DMS53 treated with DMSO at 0.1 percent for 48 hours (cell line): Measurements from ENCODE around the gene HS3ST4.

ENCODE experiments used
- DNase-seq: peaks from one replicate; lab custom pipeline; 2025; ENCODE audit not compliant: unreplicated experiment; lab: John Stamatoyannopoulos, UW

Gene HS3ST4

DNA sequence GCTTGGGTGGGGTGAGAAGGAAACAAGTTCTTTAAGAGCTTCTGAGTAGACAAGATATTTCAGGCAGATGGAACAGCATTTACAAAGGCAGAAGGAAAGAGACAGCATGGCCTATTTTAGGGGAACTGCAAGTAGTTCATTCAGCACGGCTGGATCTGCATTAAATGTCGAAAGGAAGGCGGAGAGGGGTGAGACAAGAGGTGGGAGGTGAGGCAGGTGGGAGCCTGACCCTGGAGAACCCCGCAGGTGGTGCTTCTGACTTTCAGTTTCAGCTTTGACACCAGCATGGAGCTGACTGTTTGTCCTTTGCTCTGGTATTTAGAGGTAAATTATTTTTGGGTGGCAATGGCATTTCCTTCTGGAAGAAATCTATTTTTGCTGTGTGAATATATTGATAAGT, 194.8 kb downstream of the HS3ST4 start:
- no peak for DNase-seq

DNA sequence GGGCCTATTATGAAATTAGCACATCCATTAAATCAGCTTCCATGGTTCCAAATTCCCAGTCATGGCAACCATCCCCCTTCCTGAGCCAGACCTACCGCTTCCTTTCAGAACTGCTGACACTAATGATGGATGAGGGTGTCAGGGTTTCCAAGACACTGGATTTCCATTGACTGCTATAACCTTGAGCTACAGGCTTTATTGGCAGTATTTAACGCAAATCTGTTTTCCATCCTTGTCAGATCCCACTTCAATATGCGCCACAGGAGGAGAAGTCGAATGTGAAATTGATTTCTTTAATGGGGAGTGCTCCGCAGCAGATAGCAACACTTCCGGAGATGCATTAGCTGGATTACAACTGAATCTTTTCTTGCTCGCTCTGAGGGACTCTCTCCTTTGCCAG, 197.1 kb downstream of the HS3ST4 start:
- no peak for DNase-seq

DNA sequence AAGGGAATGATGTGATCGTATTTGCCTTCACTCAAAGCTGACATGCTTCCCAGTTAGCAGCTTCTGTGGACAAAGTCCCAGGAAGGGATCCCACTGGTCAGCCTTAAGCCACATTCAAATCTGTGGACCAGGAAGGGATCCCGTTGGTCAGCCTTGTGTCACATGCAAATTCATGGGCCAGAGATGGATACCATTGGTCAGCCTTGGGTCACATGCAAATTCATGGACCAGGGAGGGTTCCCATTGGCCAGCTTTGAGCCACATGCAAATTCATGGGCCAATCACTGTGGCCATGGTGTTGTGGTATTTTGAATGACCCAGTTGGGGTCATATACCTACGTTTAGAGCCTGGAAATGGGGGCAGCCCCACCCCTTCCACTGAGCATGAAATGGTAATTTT, 201.6 kb downstream of the HS3ST4 start:
- DNase-seq = no peak

DNA sequence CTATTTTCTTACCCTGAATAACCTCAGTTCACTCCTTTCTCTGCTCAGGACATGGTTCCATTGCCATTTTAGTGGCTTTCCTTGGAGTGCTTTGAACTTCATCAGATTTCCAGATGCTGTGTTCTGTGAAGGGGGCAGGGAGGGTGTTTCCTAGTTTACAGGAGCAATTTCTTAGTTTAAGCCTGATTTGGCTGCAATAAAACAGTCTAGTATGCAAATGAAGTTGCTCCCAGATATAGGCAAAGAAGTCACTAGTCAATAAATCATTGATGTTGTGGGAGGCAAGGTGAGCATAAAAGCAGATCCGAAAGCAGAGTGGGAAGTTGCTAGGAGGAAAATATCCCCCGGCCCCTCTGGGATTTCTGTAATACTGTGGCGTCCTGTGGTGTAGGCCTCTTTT, 202.3 kb downstream of the HS3ST4 start:
- no peak for DNase-seq

DNA sequence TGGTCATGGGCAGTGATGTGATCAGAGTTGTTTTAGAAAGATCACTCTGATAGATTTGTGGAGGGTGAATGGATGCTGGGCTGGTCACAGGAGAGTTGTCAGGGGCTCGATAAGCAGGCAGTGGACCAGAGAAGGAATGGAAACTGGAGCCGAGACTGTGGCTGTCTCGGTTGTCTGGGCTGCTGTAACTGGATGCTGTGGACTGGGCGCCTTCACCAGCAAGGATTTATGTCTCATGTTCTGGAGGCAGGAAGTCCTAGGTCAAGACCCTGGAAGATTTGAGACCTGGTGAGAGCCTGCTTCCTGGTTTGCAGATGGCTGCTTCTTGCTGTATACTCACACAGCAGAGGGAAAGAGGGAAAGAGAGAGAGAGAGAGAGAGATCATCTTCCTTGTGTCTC, 203.6 kb downstream of the HS3ST4 start:
- no peak for DNase-seq

DNA sequence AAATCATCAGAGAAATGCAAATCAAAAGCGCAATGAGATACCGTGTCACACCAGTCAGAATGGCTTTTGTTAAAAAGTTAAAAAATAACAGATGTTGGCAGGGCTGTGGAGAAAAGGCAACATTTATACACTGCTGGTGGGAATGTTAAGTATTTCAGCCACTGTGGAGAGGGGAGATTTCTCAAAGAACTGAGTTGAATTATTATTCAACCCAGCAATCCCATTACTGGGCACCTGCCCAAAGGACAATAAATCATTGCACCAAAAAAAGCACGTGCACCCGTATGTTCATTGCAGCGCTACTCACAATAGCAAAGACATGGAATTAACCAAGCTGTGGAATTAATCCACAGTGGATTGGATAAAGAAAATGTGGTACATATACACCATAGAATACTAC, 204.7 kb downstream of the HS3ST4 start:
- DNase-seq = no peak

DNA sequence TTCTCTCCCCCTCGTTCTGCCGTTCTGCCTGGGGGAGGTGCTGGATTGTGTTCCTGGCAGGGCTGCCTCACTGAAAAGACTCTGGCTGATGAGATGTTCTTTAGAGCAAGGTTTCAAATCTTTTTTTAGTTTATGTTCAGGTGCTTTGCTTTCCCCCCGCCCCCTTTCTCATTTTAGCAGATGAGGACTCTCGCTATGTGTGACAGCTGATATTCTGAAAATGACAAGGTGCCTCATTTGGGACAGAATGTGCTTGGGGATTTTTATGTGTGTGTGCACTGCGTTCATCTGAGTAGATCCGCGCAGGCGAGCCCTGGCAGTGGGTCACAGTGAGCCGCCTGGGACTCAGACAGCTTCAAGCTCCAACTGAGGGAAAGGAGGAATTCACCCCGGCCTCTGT, 205.9 kb downstream of the HS3ST4 start:
- no peak for DNase-seq

DNA sequence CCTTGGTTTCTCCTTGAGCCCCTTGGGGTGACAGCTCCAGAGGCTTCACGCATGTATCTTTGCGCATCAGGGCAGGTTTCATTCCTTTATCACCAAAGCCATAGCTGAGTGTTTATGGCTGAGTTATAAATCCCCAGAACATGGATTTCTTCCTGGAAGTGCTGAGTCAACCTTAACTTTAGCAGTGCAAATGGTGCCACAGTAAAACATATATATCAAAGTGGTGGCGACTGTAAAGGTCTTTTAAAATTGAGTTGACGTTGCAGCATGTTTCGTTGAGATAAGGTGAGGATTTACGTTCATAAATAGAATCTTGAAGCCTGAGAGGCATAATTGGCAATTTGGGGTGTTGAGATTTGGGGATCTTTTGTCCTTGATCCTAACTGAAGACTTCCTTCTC, 214.1 kb downstream of the HS3ST4 start:
- no peak for DNase-seq

DNA sequence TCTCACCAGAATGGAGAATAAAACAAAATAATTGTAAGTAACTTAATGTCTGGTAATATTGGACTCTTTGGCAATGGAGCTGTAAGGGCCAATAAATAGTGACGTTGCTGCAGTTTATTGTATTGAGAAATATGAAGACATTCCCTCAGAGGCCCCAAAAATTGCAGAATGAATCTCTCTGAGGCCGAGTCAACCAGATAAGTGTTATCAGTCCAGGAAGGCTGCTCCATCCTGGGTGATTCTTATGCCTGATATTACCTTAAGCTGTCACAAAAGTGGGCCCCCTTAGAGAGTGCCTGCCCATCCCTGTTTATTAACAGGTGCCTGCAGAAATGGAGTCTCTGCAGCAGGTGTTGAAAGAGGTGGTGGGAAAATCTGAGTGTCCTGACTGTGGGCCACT, 219.2 kb downstream of the HS3ST4 start:
- no peak for DNase-seq

DNA sequence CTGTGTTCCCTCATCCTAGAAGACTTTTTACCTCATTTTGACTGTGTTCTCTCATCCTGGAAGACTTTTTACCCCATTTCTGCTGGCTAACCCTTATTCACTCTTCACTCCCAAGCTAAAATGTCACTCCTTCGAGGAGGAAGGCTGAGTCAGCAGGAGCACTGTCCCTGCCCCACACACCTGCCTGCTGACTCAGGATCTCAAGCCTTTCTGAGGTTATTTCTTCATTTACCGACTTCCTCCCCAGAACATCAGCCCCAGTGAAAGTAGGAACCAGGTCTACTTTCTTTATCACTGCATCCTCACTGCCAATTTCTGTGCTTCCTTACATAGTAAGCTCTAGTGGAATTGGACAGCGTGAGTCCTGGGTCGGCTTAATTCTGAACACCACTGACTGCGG, 220.6 kb downstream of the HS3ST4 start:
- no peak for DNase-seq

DNA sequence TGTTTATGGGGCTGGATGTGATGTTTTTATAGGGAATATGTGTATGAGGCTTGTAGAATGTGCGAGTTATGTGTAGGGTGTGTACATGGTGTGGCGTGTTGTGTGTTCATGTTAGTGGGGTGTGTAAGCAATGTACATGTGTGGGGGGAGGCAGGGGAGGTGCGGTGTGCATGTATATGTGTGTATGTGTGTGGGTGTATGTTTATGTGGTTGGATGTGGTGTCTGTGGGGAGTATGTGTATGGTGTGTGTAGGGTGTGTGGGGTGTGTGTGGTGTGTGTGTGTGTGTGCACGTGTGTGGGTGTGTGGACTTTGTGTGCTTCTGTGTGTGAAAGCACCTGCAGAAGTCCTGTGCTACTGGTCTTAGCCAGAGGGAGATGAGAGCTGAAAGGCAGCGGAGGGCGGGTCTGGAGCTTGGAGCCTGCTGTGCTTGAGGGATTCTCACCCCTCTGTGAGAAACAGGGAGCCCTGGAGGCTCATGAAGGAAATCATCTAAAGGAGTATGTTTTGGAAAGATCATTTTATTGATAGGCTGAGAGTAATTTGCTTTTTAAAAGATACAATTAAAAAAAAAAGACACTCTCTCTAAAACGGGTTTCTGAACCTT, 222.7 kb downstream of the HS3ST4 start:
- DNase-seq = no peak

DNA sequence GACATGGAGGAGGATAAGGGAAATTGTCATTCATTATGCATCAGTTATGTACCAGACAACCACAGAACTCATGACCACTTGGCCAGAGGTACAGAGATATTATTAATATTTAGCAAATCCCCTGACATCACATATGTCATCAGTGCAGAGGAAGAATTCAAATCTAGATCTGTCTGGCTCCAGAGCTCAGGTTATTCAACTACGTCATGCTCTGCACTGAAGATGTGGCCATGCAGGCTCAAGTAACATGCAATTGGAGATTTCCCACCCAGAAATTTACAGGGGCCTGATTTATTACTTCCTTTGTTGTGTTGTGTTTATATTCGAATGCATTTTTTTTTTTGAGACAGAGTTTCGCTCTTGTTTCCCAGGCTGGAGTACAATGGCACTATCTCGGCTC, 224.3 kb downstream of the HS3ST4 start:
- DNase-seq = no peak

DNA sequence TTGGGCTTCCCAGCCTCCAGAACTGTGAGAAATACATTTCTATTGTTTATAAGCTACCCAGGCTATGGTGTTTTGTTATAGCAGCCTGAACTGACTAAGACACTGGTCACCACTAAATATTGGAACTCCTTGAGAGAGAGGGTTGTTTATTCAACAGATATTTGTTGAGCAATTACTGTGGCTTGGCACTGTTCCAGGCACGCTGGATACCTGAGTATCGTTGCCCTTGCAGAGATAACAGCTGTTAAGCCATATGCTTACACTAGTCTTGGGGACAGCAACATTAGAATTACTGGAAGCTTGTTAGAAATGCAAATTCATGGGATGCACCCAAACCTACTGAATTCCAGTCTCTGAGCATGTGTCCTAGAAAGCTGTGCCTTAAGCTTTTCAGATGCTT, 230.7 kb downstream of the HS3ST4 start:
- no peak for DNase-seq

DNA sequence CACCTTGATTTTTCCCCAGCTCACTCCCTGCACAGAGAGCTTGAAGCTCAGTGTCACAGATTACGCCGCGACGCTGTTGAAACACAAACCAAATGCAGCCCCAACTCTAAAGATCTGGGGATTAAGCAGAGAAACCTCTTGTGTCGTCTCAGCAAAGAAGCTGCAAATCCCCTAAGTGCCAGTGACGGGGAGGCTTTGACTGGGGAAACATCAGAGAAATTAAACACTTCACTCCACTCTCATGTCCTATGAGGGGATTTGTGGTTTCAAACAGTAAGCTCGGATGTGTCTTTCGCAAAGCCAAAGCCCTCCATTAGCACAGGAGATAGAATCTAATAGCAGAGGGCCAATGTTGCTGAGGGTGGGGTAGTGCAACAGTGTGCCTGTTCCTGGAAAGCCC, 233.7 kb downstream of the HS3ST4 start:
- no peak for DNase-seq

DNA sequence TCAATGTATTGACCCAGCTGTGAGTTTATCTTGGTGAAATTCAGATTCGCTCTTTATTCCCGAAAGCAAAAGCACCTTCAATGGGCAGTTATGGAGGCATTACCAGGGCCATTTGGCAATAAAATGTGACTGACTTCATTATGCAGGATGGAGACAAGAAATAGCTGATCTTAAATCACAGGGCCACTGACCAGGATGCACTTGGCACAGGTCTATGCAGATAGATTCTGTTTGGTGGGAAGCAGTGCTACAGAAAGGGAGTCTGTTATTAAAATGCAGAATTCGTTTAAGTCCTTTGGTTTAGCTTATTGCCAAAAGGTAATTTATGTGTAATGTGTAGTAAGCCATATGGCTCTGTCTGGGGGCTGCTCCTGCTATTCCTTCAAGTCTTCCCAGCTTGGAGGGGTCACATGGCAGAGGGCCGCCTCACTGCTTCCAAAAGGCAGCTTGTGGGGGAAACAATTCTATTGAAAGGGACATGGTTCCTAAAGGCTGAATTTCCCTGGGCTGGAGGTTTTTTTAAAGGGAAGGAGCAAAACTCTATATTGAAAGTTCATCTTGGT, 239.8 kb downstream of the HS3ST4 start:
- DNase-seq = no peak

DNA sequence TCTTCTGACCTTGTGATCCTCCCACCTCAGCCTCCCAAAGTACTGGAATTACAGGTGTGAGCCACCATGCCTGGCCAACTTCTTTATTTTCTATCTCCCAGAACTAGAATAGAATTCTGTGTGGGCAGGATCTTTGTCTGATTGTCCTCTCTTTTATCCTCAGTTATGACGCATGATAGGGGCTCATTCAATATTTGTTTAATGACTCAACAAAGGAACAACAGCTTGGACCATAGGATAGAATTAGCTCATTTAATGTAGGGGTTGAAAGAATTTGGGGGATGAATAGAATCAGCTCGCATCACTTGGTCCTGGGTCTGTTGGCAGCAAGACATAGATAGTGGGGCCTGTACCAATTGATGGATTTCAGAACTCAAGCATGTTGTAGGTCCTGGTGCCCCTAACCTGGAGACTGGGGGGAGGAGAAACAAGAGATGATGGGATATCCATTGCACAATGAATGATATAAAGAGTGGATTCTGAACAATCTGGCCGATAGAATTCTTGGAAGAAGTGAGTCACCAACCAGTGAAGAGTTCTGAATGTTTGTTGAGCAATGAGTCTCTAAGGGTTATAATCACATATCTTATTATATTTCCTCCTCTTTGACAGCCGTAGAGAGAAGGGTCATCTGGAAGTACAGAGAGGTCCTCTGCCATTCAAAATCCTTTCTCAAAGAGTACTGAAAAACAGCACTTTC, 250.2 kb downstream of the HS3ST4 start:
- DNase-seq = no peak

DNA sequence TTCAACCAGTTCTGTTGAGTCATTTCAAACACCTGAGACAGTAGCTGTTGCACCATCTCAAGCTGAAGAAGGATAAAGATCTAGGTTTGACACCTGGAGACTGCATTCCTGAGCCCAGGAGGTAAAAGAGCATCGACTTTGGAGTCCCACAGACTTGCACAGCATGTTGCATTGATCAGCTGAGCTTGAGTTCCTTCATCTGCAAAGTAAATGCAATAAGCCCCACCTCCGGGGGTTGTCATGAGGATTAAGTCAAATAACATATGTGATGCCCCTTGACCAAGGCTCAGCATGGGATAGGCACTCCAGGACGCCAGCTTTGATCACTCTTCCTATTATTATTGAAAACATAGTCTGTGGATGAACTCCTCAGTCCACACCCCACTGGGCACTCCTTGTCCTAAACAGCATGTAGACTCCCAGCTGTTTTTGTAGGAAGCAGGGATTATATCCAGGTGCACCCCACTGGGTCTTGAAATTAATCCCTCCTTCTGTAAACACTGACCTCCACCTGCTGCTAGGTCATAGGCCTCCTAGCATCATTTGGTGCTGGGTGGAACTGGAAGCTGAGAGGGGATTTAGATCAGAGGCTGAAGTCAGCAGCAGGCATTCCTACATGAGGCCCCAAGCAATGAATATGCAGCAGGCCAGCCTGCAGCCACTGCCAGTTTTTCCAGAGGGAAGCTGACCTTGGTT, 259.0 kb downstream of the HS3ST4 start:
- DNase-seq = no peak

DNA sequence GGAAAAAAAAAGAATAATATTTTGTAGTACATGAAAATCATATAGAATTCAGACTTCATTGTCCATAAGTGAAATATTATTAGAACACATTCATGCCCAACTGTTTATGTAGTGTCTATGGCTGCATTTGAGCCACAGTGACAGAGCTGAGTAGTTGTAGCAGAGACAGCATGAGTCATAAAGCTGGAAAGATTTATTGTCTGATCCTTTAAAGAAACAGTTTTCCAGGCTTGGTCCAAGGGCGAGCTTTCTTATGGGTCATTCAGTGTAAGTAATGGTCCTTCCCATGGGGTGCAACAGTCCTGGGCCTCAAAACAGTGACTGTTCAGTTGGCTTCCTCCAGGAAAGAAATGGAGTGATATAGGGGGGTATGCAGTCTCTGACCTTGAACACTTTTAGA, 260.2 kb downstream of the HS3ST4 start:
- DNase-seq = no peak

DNA sequence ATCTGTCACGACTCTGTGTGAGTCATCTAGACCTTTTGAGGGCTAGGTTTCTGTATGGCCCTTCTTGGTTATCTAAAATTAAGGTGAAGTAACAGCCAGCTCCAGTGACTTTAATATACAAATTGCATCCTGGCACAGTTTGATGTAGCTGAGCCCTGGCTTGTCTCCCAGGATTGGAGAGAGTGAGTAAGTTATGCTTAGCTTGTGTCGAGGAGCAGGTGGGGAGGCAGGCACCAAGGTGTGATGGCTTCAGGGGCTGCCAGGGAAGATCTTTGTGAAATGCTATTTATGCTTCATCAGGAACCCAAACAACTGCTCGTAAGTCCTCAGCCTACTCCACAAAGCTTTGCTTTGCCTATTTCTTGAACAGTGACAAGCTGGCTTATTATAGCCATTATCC, 261.2 kb downstream of the HS3ST4 start:
- no peak for DNase-seq

DNA sequence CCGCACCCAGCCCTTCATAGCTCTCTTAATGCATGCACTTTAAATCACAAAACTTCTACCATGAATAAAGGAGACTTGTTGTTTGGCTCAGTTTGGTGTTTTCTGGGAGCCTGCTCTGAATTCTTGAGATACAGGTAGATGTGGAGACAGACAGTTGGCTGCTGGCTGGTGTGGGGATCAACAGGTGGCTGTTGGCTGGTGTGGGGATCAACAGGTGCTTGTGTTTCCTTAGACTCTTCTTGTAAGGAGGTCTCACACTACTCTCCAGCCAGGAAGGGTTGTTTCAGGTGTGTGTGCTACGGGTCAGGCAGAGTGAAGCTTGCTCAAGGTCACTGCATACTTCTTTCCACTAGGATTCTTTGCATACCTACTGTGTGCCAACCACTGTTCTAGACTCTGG, 265.9 kb downstream of the HS3ST4 start:
- DNase-seq = no peak

DNA sequence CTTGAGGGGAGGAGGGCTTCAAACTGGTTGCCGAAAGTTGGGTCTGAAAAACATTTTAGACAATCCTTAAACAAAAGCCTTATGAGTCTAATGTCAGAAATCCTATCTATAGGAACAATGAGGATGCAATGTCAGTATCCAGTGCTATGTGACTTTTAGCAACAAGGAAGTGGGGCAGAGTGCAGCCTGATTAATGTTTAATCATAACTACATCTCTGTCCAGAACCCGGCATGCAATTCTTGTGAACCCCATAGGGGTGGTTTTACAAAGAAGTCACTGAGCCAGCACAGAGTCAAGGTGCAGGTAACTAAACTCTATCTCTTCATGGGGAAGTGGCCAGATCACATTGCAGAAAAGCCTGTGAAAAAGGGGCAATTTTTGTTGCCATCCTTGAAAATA, 267.5 kb downstream of the HS3ST4 start:
- no peak for DNase-seq
